GM12878 (cell line): Measurements from ENCODE around the gene MIA3. TPM values are rescaled to one million over a fixed set of nuclear protein-coding genes. Genes with fewer than 3 reads are reported as not detected.
A peak's percentile ranks its signal among the peaks of the same experiment; 100 is the strongest.

ENCODE experiments used
- ATAC-seq: fragments of 200-7000 bp; cut with Tn5 transposase; 3 replicates; pipeline ENCODE4 v1.9.1; 2020; ENCODE audit warnings: mild to moderate bottlenecking, moderate library complexity
- BruUV-seq: library from RNA; stranded (reverse); fragments of 400-500 nt; replicated peaks from 2 replicates; lab custom pipeline; 2021; lab: Mats Ljungman, UMichigan
- CTCF ChIA-PET: fragments of 300-600 bp; sonication (Branson Sonifier 250); formaldehyde crosslinking; extraction: SDS; loops from one replicate; lab custom pipeline; 2021; ENCODE audit warnings: inconsistent platforms; lab: Yijun Ruan, JAX
- POLR2A ChIA-PET: fragments of 350-600 bp; formaldehyde crosslinking; extraction: SDS; loops from one replicate; lab custom pipeline; 2021; ENCODE audit warnings: inconsistent platforms; lab: Charles Lee
- RAD21 ChIA-PET: fragments of 300-600 bp; sonication (Branson Sonifier 250); formaldehyde crosslinking; loops from one replicate; lab custom pipeline; 2023; ENCODE audit warnings: antibody characterized with exemption; ENCODE audit not compliant: unreplicated experiment; lab: Charles Lee
- SMC1A ChIA-PET: fragments of 300-600 bp; sonication (Branson Sonifier 250); formaldehyde crosslinking; loops from one replicate; lab custom pipeline; 2023; ENCODE audit not compliant: unreplicated experiment, uncharacterized antibody; lab: Charles Lee
- DNase-seq: peaks from one replicate; pipeline ENCODE4 v3.0.0-alpha.2; 2011; ENCODE audit warnings: low read depth, low spot score
- FAIRE-seq: peaks from 3 replicates; lab custom pipeline; 2011; peaks lifted over from hg19 to GRCh38; lab: Jason Lieb, UNC
- H2AFZ ChIP-seq: 2 replicates; pipeline ENCODE4 v1.6.0; 2011; ENCODE audit warnings: low read depth, low read length, control low read depth; ENCODE audit not compliant: control insufficient read depth
- H3K27ac ChIP-seq: 2 replicates; pipeline ENCODE4 v1.5.1; 2011; ENCODE audit warnings: control low read depth; ENCODE audit not compliant: control insufficient read depth, insufficient read depth
- H3K27me3 ChIP-seq, 2 experiments: replicated peaks in 1 of 2; 2 replicates each; pipeline versions ENCODE4 v1.6.0 to v1.6.1; 2011; ENCODE audit warnings: low read length in 1 of 2; ENCODE audit not compliant: control insufficient read depth in 2 of 2, insufficient read depth in 2 of 2
- H3K36me3 ChIP-seq, 2 experiments: 2 replicates each; pipeline ENCODE4 v1.5.1; 2011; ENCODE audit warnings: low read length in 1 of 2; ENCODE audit not compliant: control insufficient read depth in 2 of 2, insufficient read depth in 2 of 2
- H3K4me1 ChIP-seq: 2 replicates; pipeline ENCODE4 v1.6.1; 2011; ENCODE audit warnings: mild to moderate bottlenecking, low read length, moderate library complexity, mixed read lengths; ENCODE audit not compliant: control insufficient read depth, insufficient read depth
- H3K4me2 ChIP-seq: 2 replicates; pipeline ENCODE4 v1.6.0; 2011; ENCODE audit warnings: control low read depth; ENCODE audit not compliant: control insufficient read depth, insufficient read depth
- H3K4me3 ChIP-seq: fragments of 200-600 bp; sonication (generic); 2 replicates; pipeline ENCODE4 v1.5.1; 2016
- H3K79me2 ChIP-seq: 2 replicates; pipeline ENCODE4 v1.6.0; 2011; ENCODE audit warnings: low read length; ENCODE audit not compliant: control insufficient read depth, insufficient read depth
- H3K9ac ChIP-seq: 2 replicates; pipeline ENCODE4 v1.8.0; 2011; ENCODE audit warnings: low read length, control low read depth, mixed read lengths; ENCODE audit not compliant: control insufficient read depth, insufficient read depth
- H3K9me3 ChIP-seq: replicated peaks from 3 replicates; pipeline ENCODE4 v1.5.1; 2011; ENCODE audit warnings: mild to moderate bottlenecking, low read length; ENCODE audit not compliant: control insufficient read depth, insufficient read depth
- H4K20me1 ChIP-seq: 2 replicates; pipeline ENCODE4 v1.6.0; 2011; ENCODE audit not compliant: control insufficient read depth, insufficient read depth
- IKZF2 ChIP-seq, 2 experiments: fragments of 450-650 bp; IDR thresholded peaks; 2 replicates each; pipeline ENCODE4 v1.6.1; 2017; ENCODE audit warnings: mild to moderate bottlenecking in 2 of 2, moderate library complexity in 2 of 2
- MTA2 ChIP-seq: fragments of 450-650 bp; IDR thresholded peaks from 2 replicates; pipeline ENCODE4 v1.6.1; 2016; ENCODE audit warnings: low read depth, mild to moderate bottlenecking, moderate library complexity
- MYC ChIP-seq: IDR thresholded peaks from 2 replicates; pipeline ENCODE4 v1.6.1; 2011; ENCODE audit warnings: mild to moderate bottlenecking, low read length, moderate library complexity, inconsistent platforms; ENCODE audit not compliant: insufficient read depth, insufficient replicate concordance, insufficient read length, severe bottlenecking
- YY1 ChIP-seq: IDR thresholded peaks from 2 replicates; pipeline ENCODE4 v1.6.1; 2011; ENCODE audit warnings: low read depth, mild to moderate bottlenecking, low read length
- WGBS: methylation state at CpG from one replicate; pipeline ENCODE4 v1.1.6; 2016; ENCODE audit warnings: low lambda C conversion rate; ENCODE audit not compliant: insufficient replicate concordance, insufficient coverage; ENCODE audit errors: missing lambda C conversion rate; 5-methylcytosine and 5-hydroxymethylcytosine counted together
- in situ Hi-C: fragments of 300-500 bp; cut with MboI; formaldehyde crosslinking; loops from 9 replicates; pipeline ENCODE4 v1.14.3; 2018; ENCODE audit warnings: mixed read lengths
- intact Hi-C: fragments of 100-400 bp; cut with micrococcal nuclease; formaldehyde crosslinking; loops from one replicate; pipeline ENCODE4 v1.14.2; 2022; ENCODE audit not compliant: unreplicated experiment
- polyA plus RNA-seq, 11 experiments: library from polyadenylated mRNA; depleted of rRNA in 4 of 11; unstranded in 6 of 11; stranded (reverse) in 5 of 11; fragments of >200 nt; fragmentation: Nextera tagmentation in 4 of 11; fragmentation: Illumina TruSeq in 1 of 11; extraction: Ambion mirVana in 4 of 11; extraction: Trizol in 1 of 11; gene quantifications; 1 replicate in 1 of 11; 2 replicates in 10 of 11; pipeline versions ENCODE4 v1.2.1 to v1.2.3, GENCODE V29; 2011 to 2016; ENCODE audit warnings: inconsistent platforms in 2 of 11, missing spikeins in 2 of 11, low read depth in 1 of 11
- total RNA-seq, 4 experiments: library from RNA; depleted of rRNA in 3 of 4; stranded (reverse); fragments of >200 nt in 3 of 4; fragmentation: Illumina TruSeq in 1 of 4; extraction: Trizol in 1 of 4; gene quantifications; 2 replicates each; pipeline versions ENCODE4 v1.2.1 to v1.2.3, GENCODE V29; 2013 to 2021
- TF ChIP-seq, protein P1 (sequence below): IDR thresholded peaks from 2 replicates; pipeline ENCODE4 v1.6.1; 2012; ENCODE audit warnings: low read depth, low read length, improper control_type of control experiment

The MIA3 gene
- total and polyA plus RNA-seq, 10 of the 15 experiments (the other 5 are each of a cell fraction or from before 2014, with no cell fraction given), result 12.9 to 50.8 (median 30.3) TPM

DNA sequence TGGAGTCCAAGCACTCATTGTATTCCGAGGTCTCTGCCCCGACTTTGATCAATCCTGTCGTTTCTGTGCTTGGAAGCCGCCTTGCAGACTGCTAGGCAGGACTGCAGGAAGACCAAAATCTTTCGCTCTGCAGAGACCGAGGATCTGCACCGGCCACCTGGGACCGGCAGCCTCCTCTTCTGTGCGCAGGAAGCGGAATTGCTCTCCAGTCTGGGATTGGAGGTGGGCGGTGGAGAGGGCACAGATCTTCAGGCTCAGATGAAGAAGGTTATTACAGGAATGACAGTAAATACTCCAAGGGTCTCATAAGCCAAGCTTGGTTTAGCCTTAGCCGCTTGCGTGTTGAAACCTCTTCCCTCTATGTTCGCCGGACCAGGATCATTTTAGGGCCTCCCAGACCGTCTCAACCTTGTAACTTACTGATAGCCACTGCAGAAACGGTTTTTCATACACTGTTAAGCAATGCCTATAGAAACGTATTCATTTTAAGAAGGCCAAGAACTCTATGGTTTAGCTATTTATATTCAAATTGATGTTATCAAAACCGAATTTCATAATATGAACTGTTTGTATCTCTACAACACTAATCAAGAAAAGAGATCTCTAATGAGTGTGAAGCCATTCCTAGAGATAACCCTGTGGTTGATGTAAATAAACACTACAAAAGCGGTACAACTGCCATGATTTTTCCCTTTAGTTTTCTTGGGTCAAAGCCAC lies 1.1 kb downstream of the MIA3 start:
- CTCF ChIA-PET, result interaction anchor here (0.6 to 3.0 kb wide), 7 partner anchors 9 to 154 kb away, joined by 3 to 12 read pairs (median 3); no protein-coding TSS in a partner anchor
- Histone ChIP-seq H3K4me1 (peaks cover 7% of the 10 kb centered on the region; the same call in 1 of the 2 replicates), H3K27me3 (no peaks in the 10 kb centered on the region), H3K79me2 (no peaks in the 10 kb centered on the region; the same call in 1 of the 2 replicates)
- POLR2A ChIA-PET, result interaction anchor here (1.3 to 1.5 kb wide), 2 partner anchors 29 to 37 kb away, joined by 3 read pairs; partner anchors contain the start of gene TAF1A
- SMC1A ChIA-PET, result interaction anchor here (0.6 to 2.0 kb wide), 12 partner anchors 9 to 156 kb away, joined by 3 to 13 read pairs (median 3); no protein-coding TSS in a partner anchor
- FAIRE-seq, result no peak
- TF ChIP-seq YY1, result 0 out of 2 replicates have a peak, but pooled peaks have one; percentile 1
- TF ChIP-seq, protein P1, sequence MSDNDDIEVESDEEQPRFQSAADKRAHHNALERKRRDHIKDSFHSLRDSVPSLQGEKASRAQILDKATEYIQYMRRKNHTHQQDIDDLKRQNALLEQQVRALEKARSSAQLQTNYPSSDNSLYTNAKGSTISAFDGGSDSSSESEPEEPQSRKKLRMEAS, result no peak
- TF ChIP-seq, all 136 proteins: peak for 1
- in situ Hi-C loops (no loop called here), intact Hi-C loops (loop anchor here (5.0 kb wide), 1 partner anchor 37 kb away; no protein-coding TSS in a partner anchor)
- H3K36me3 ChIP-seq, result no peaks in the 10 kb centered on the region
- no TSS peak for BruUV-seq
- peak; percentile 38 for ATAC-seq
- RAD21 ChIA-PET, result interaction anchor here (0.6 to 2.4 kb wide), 4 partner anchors 16 to 1060 kb away, joined by 3 to 17 read pairs (median 4); no protein-coding TSS in a partner anchor
- DNase-seq, result no peak
- 29% methylated on average over 20 of the region's 20 CpGs for WGBS
- no peaks in the 10 kb centered on the region for H4K20me1 ChIP-seq
- peak overlapping the region; percentile 92 for H3K4me3 ChIP-seq
- peak overlapping the region; percentile 95 for H3K4me2 ChIP-seq
- H3K27ac ChIP-seq, result no peak overlapping the region
- no peaks in the 10 kb centered on the region for H3K9me3 ChIP-seq
- H3K9ac ChIP-seq, result peak overlapping the region; percentile 68
- H2AFZ ChIP-seq, result peak overlapping the region; percentile 89

DNA sequence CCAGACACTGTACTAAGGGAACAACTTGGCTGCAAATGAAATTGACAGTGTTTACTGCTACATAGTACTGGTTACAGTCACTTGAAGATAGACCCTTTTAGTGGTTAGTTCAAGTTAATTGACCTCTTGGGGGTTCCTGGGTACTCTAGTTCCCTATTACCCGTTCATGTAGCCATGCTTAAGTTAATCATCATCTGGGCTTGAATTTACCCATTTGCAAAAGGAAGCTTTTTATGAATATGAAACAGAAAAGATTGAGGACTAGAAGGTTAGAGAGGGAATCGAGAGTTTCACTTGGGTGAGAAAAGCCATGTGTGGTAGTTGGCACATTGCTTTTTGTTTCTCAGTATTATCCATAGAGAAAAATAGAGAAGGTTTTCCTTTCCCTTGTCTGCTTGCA lies 2.7 kb downstream of the MIA3 start:
- FAIRE-seq (peak; percentile 52), ATAC-seq (peak; percentile 28), DNase-seq (peak; percentile 27)
- Histone ChIP-seq H3K79me2 (no peaks in the 10 kb centered on the region; the same call in 1 of the 2 replicates), H4K20me1 (no peaks in the 10 kb centered on the region), H2AFZ (no peak overlapping the region), H3K9me3 (no peaks in the 10 kb centered on the region), H3K4me1 (peaks cover 7% of the 10 kb centered on the region; the same call in 1 of the 2 replicates), H3K27me3 (no peaks in the 10 kb centered on the region)
- intact Hi-C loops (no loop called here), in situ Hi-C loops (no loop called here)
- 57% methylated on average over 2 of the region's 2 CpGs for WGBS
- ChIA-PET CTCF (interaction anchor here (1.0 to 4.0 kb wide), 3 partner anchors 10 to 155 kb away, joined by 3 to 20 read pairs (median 10); no protein-coding TSS in a partner anchor), RAD21 (interaction anchor here (2.4 kb wide), 1 partner anchor 14 kb away, joined by 17 read pairs; no protein-coding TSS in a partner anchor)
- TF ChIP-seq MTA2 (0 out of 2 replicates have a peak, but pooled peaks have one; percentile 37), MYC (no peak), IKZF2 (IDR thresholded peaks at IDR 0.05) (peak; percentile 17 to 30; a peak in 2 of 4 replicates)
- TF ChIP-seq, all 136 proteins: peak for 2
- Histone ChIP-seq H3K4me3 (no peak overlapping the region), H3K27ac (no peak overlapping the region), H3K36me3 (no peaks in the 10 kb centered on the region), H3K9ac (no peak overlapping the region), H3K4me2 (no peak overlapping the region)
- BruUV-seq, result no TSS peak
- ChIA-PET POLR2A (interaction anchor here (0.7 to 1.2 kb wide), 2 partner anchors 12 to 93 kb away, joined by 3 read pairs; no protein-coding TSS in a partner anchor), SMC1A (interaction anchor here (0.9 to 2.0 kb wide), 3 partner anchors 12 to 157 kb away, joined by 4 to 13 read pairs (median 4); no protein-coding TSS in a partner anchor)
